HL-60 (cell line): ENCODE data around the gene MINDY1.

ENCODE experiments used
- POLR2AphosphoS5 ChIP-seq: IDR thresholded peaks from 2 replicates; pipeline ENCODE4 v1.6.1; 2012; ENCODE audit warnings: low read depth
- SPI1 ChIP-seq: IDR thresholded peaks from 2 replicates; pipeline ENCODE4 v1.6.1; 2012; ENCODE audit warnings: low read depth, mild to moderate bottlenecking, borderline replicate concordance
- TF ChIP-seq, protein P1 (sequence below): IDR thresholded peaks from one replicate; pipeline ENCODE4 v1.5.1; 2011; ENCODE audit warnings: low read length, control low read depth, inconsistent platforms; ENCODE audit not compliant: insufficient read depth

DNA sequence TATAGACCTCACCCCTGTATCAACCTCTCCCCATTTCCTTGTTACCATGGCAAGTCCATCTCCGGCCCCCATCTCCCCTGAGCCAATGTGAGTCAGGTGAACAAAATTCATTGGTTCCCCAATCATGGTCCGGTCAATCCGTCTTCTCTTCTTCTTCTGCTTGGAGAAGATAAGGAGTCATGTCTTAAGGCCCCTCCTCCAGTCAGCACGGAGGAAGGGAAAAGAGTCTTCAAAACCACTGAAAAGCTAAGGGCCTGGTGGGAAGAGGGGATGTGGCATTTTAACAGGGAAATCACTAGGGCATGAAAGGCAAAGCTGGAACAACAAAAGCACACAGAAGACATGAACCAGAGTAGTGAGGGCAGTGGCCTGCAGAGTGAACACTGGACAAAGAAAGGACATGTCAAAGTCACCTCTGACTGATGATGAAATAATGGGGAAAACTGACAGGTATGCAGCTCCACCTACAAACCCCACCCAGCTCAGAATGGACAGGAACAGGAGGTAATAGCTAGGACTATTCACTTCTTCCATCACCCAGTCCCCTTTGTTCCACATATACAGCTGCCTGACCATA, 48.4 kb upstream of the MINDY1 start:
- TF ChIP-seq, protein P1, sequence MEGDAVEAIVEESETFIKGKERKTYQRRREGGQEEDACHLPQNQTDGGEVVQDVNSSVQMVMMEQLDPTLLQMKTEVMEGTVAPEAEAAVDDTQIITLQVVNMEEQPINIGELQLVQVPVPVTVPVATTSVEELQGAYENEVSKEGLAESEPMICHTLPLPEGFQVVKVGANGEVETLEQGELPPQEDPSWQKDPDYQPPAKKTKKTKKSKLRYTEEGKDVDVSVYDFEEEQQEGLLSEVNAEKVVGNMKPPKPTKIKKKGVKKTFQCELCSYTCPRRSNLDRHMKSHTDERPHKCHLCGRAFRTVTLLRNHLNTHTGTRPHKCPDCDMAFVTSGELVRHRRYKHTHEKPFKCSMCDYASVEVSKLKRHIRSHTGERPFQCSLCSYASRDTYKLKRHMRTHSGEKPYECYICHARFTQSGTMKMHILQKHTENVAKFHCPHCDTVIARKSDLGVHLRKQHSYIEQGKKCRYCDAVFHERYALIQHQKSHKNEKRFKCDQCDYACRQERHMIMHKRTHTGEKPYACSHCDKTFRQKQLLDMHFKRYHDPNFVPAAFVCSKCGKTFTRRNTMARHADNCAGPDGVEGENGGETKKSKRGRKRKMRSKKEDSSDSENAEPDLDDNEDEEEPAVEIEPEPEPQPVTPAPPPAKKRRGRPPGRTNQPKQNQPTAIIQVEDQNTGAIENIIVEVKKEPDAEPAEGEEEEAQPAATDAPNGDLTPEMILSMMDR, result no peak
- no peak for TF ChIP-seq SPI1
- TF ChIP-seq POLR2AphosphoS5, result no peak
